Ectodermal cell (in vitro differentiated cells): Measurements from ENCODE around the gene AKAP14.
"Not testable (repeated sequence)": the region's sequence is repeated elsewhere in the genome, so short reads cannot be mapped to it uniquely, and the experiment has no call there.

Experiments
- H3K27ac ChIP-seq: 2 replicates; pipeline ENCODE4 v1.7.0; 2013; ENCODE audit warnings: mild to moderate bottlenecking, low read depth, low read length; ENCODE audit not compliant: insufficient read depth, poor library complexity, severe bottlenecking
- H3K27me3 ChIP-seq: 2 replicates; pipeline ENCODE4 v1.7.0; 2013; ENCODE audit warnings: mild to moderate bottlenecking, low read length; ENCODE audit not compliant: insufficient read depth, control insufficient read depth, poor library complexity, severe bottlenecking
- H3K36me3 ChIP-seq: one replicate; pipeline ENCODE4 v1.7.0; 2013; ENCODE audit warnings: low read length; ENCODE audit not compliant: control insufficient read depth, insufficient read depth
- H3K4me1 ChIP-seq: one replicate; pipeline ENCODE4 v1.7.0; 2013; ENCODE audit warnings: low read length; ENCODE audit not compliant: control insufficient read depth, insufficient read depth
- H3K4me3 ChIP-seq: 2 replicates; pipeline ENCODE4 v1.7.0; 2013; ENCODE audit warnings: low read depth, low read length, control low read depth; ENCODE audit not compliant: insufficient read depth
- H3K9me3 ChIP-seq: 2 replicates; pipeline ENCODE4 v1.7.0; 2013; ENCODE audit warnings: mild to moderate bottlenecking, low read length, moderate library complexity; ENCODE audit not compliant: control insufficient read depth
- WGBS, 2 experiments: methylation state at CpG; one replicate each; pipeline ENCODE4 v1.1.7; 2013; ENCODE audit warnings: missing lambda C conversion rate in 2 of 2; 5-methylcytosine and 5-hydroxymethylcytosine counted together

AKAP14 gene

GRCh38 chrX:119960625-119961024, 64.9 kb downstream of the AKAP14 start:
- Histone ChIP-seq H3K4me1 (no peaks in the 10 kb centered on the region), H3K4me3 (no peak overlapping the region), H3K27ac (no peak overlapping the region), H3K9me3 (no peaks in the 10 kb centered on the region), H3K27me3 (no peaks in the 10 kb centered on the region), H3K36me3 (no peaks in the 10 kb centered on the region)

GRCh38 chrX:119966837-119967236, 71.1 kb downstream of the AKAP14 start:
- H3K4me1 ChIP-seq, H3K9me3 ChIP-seq, H3K36me3 ChIP-seq, H3K27ac ChIP-seq, H3K27me3 ChIP-seq, H3K4me3 ChIP-seq: not testable (repeated sequence)
- no CpG with 5 or more reads among the region's 1 CpG for WGBS, 2 experiments
